K562 (cell line): ENCODE measurements around the gene EIF4G2. TPM values are rescaled to one million over a fixed set of nuclear protein-coding genes. Genes with fewer than 3 reads are reported as not detected.

Experiments
- ATAC-seq: fragments of 200-7000 bp; cut with Tn5 transposase; 3 replicates; pipeline ENCODE4 v1.9.1; 2020; ENCODE audit warnings: moderate library complexity
- BruUV-seq: library from RNA; stranded (reverse); fragments of 400-500 nt; replicated peaks from 2 replicates; lab custom pipeline; 2021; lab: Mats Ljungman, UMichigan
- CTCF ChIA-PET: fragments of 300-600 bp; formaldehyde crosslinking; extraction: SDS; loops from one replicate; lab custom pipeline; 2021; ENCODE audit warnings: low intra/inter-chr PET ratio; lab: Yijun Ruan, JAX
- POLR2A ChIA-PET: fragments of 300-600, 350-650 bp; sonication (Branson Sonifier 250); formaldehyde crosslinking; extraction: SDS; loops from one replicate; lab custom pipeline; 2021; ENCODE audit warnings: antibody characterized with exemption, inconsistent platforms; lab: Yijun Ruan, JAX
- DNase-seq, 4 experiments: peaks; one replicate each; pipeline versions ENCODE4 v3.0.0 to v3.0.0-alpha.2; 2011 to 2018; ENCODE audit warnings: low spot score in 3 of 4, mixed read lengths in 3 of 4; ENCODE audit errors: extremely low read depth in 1 of 4
- FAIRE-seq: peaks from 2 replicates; lab custom pipeline; 2011; peaks lifted over from hg19 to GRCh38; lab: Jason Lieb, UNC
- H2AFZ ChIP-seq: 2 replicates; pipeline ENCODE4 v1.6.0; 2011; ENCODE audit warnings: low read depth, low read length, control low read depth, inconsistent platforms
- H3K27ac ChIP-seq: fragments of 200-600 bp; 3 replicates; pipeline ENCODE4 v1.8.0; 2011; ENCODE audit warnings: low read depth, mild to moderate bottlenecking, control low read depth, inconsistent platforms, low read length, moderate library complexity, mixed read lengths; ENCODE audit errors: extremely low read depth
- H3K27me3 ChIP-seq, 2 experiments: fragments of 300-600 bp in 1 of 2; 2 replicates in 1 of 2; 3 replicates in 1 of 2; pipeline versions ENCODE4 v1.6.0 to v1.8.0; 2011; ENCODE audit warnings: inconsistent platforms in 2 of 2, low read length in 2 of 2, mild to moderate bottlenecking in 1 of 2, mixed read lengths in 1 of 2, moderate library complexity in 1 of 2; ENCODE audit not compliant: control insufficient read depth in 2 of 2, insufficient read depth in 2 of 2
- H3K36me3 ChIP-seq: fragments of 300-600 bp; 3 replicates; pipeline ENCODE4 v1.8.0; 2011; ENCODE audit warnings: mild to moderate bottlenecking, low read length, inconsistent platforms; ENCODE audit not compliant: control insufficient read depth, insufficient read depth
- H3K4me1 ChIP-seq, 2 experiments: fragments of 200-600 bp in 1 of 2; replicated peaks in 1 of 2; 2 replicates in 1 of 2; 3 replicates in 1 of 2; pipeline versions ENCODE4 v1.5.1 to v1.8.0; 2011; ENCODE audit warnings: inconsistent platforms in 2 of 2, low read length in 2 of 2, mild to moderate bottlenecking in 1 of 2, mixed read lengths in 1 of 2, moderate library complexity in 1 of 2; ENCODE audit not compliant: control insufficient read depth in 2 of 2, insufficient read depth in 2 of 2
- H3K4me2 ChIP-seq: 2 replicates; pipeline ENCODE4 v1.6.1; 2011; ENCODE audit warnings: low read length, control low read depth, inconsistent platforms, mixed read lengths; ENCODE audit not compliant: insufficient read depth
- H3K4me3 ChIP-seq: fragments of 200-600 bp; sonication (generic), shearing (Covaris generic); 2 replicates; pipeline ENCODE4 v1.5.1; 2016; ENCODE audit warnings: control low read depth, inconsistent platforms
- H3K79me2 ChIP-seq: fragments of 200-600 bp; 3 replicates; pipeline ENCODE4 v1.8.0; 2011; ENCODE audit warnings: low read length, inconsistent platforms; ENCODE audit not compliant: control insufficient read depth, insufficient read depth
- H3K9ac ChIP-seq, 2 experiments: 2 replicates each; pipeline versions ENCODE4 v1.6.0 to v1.6.1; 2011; ENCODE audit warnings: low read depth in 2 of 2, low read length in 2 of 2, control low read depth in 1 of 2, inconsistent platforms in 1 of 2, mild to moderate bottlenecking in 1 of 2, mixed read lengths in 1 of 2; ENCODE audit not compliant: insufficient read depth in 1 of 2
- H3K9me1 ChIP-seq: one replicate; pipeline ENCODE4 v1.6.0; 2011; ENCODE audit warnings: inconsistent platforms, mild to moderate bottlenecking, low read length, moderate library complexity; ENCODE audit not compliant: control insufficient read depth, insufficient read depth
- H3K9me3 ChIP-seq: replicated peaks from 2 replicates; pipeline ENCODE4 v1.5.1; 2011; ENCODE audit warnings: low read depth, low read length, inconsistent platforms; ENCODE audit not compliant: control insufficient read depth, insufficient read depth
- H4K20me1 ChIP-seq: replicated peaks from 2 replicates; pipeline ENCODE4 v1.6.1; 2011; ENCODE audit warnings: low read length, inconsistent platforms, mixed read lengths; ENCODE audit not compliant: control insufficient read depth, insufficient read depth
- CEBPG ChIP-seq, 3 experiments: fragments of 200-800 bp in 1 of 3; sonication (Bioruptor generic) in 1 of 3; sonication (generic) in 1 of 3; formaldehyde crosslinking in 1 of 3; IDR thresholded peaks in 2 of 3; conservative IDR thresholded peaks in 1 of 3; 2 replicates each; pipeline versions ENCODE4 v1.6.1 to v1.8.0; 2016 to 2022; ENCODE audit warnings: missing compliant biosample characterization in 2 of 3, missing genetic modification characterization in 2 of 3, mild to moderate bottlenecking in 1 of 3, missing genetic modification reagents in 1 of 3
- ZNF316 ChIP-seq: fragments of 450-650 bp; IDR thresholded peaks from 2 replicates; pipeline ENCODE4 v1.6.1; 2016
- WGBS: fragments of 100-300 bp; shearing (Covaris generic); methylation state at CpG from one replicate; pipeline ENCODE4 v1.1.6; 2016; ENCODE audit warnings: low coverage, mixed read lengths; ENCODE audit not compliant: insufficient coverage; ENCODE audit errors: missing lambda C conversion rate; 5-methylcytosine and 5-hydroxymethylcytosine counted together
- in situ Hi-C: fragments of 300-500 bp; cut with MboI; formaldehyde crosslinking; loops from 4 replicates; pipeline ENCODE4 v1.15.0; 2018; ENCODE audit warnings: inconsistent platforms, mixed read lengths
- intact Hi-C: fragments of 100-400 bp; cut with micrococcal nuclease; formaldehyde crosslinking; loops from 2 replicates; pipeline ENCODE4 v1.14.2; 2022
- polyA plus RNA-seq, 8 experiments: library from polyadenylated mRNA; depleted of rRNA in 4 of 8; stranded (reverse) in 5 of 8; unstranded in 3 of 8; fragments of >200 nt; fragmentation: Nextera tagmentation in 2 of 8; fragmentation: Illumina TruSeq in 1 of 8; extraction: Ambion mirVana in 2 of 8; extraction: Trizol in 1 of 8; gene quantifications; 2 replicates each; pipeline versions ENCODE4 v1.2.1 to v1.2.3, GENCODE V29; 2011 to 2014; ENCODE audit warnings: inconsistent platforms in 1 of 8, missing spikeins in 1 of 8
- total RNA-seq, 7 experiments: library from RNA; depleted of rRNA in 6 of 7; stranded (reverse); fragments of >200 nt in 6 of 7; fragmentation: Illumina TruSeq in 2 of 7; extraction: Trizol in 2 of 7; gene quantifications; 2 replicates each; pipeline versions ENCODE4 v1.2.1 to v1.2.3, GENCODE V29; 2011 to 2021; ENCODE audit warnings: low replicate concordance in 1 of 7
- TF ChIP-seq, protein P1 (sequence below), 2 experiments: fragments of 450-650 bp in 1 of 2; sonication (generic) in 1 of 2; formaldehyde crosslinking in 1 of 2; IDR thresholded peaks in 1 of 2; conservative IDR thresholded peaks in 1 of 2; 2 replicates each; pipeline versions ENCODE4 v1.6.1 to v1.8.1; 2016 to 2023; ENCODE audit warnings: mild to moderate bottlenecking in 2 of 2, moderate library complexity in 2 of 2, inconsistent platforms in 1 of 2, missing genetic modification reagents in 1 of 2

The EIF4G2 gene
- total and polyA plus RNA-seq, 9 of the 15 experiments (the other 6 are each of a cell fraction or from before 2014, with no cell fraction given): 206 to 790 (median 646) TPM

DNA sequence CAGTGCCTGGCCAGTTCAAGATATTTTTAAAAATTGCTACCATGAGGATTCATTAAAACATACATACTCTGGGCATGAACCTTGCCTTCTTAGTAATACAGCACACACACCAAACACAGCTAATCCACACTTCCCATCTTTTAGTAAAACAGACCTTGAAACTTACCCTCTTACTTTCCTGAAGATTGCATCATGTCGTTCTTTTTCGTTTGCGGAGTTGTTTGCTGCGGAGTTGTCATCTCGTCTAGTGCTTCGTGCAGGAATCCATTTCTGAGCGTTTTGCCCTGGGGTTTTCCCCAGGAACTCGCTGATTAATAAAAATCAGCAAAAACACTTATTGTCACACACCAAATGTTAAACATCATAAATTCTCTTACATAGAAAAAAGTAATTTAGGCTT, 3.0 kb downstream of the EIF4G2 start:
- Histone ChIP-seq H3K4me3 (no peak overlapping the region), H3K9me1 (no peaks in the 10 kb centered on the region), H4K20me1 (peaks cover 3% of the 10 kb centered on the region; the same call in 1 of the 2 replicates), H3K27ac (no peak overlapping the region; the same call in 2 of the 3 replicates), H3K4me2 (no peak overlapping the region), H3K4me1 (peaks cover 11 to 13% of the 10 kb centered on the region in 2 experiments; a peak in 4 of 5 replicates), H3K36me3 (peaks cover 70% of the 10 kb centered on the region), H2AFZ (no peak overlapping the region), H3K9ac (no peak overlapping the region), H3K79me2 (peaks cover 62% of the 10 kb centered on the region), H3K27me3 (no peaks in the 10 kb centered on the region), H3K9me3 (no peaks in the 10 kb centered on the region)
- TF ChIP-seq, protein P1, sequence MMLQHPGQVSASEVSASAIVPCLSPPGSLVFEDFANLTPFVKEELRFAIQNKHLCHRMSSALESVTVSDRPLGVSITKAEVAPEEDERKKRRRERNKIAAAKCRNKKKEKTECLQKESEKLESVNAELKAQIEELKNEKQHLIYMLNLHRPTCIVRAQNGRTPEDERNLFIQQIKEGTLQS (IDR thresholded peaks at IDR 0.05): peak; percentile 50; the same call in 1 of the 2 replicates
- TF ChIP-seq, protein P1 (CRISPR knock-in tag; conservative IDR thresholded peaks at IDR 0.05): no peak
- TF ChIP-seq ZNF316: no peak
- peak; percentile 67; the same call in 1 of the 2 replicates for TF ChIP-seq CEBPG (CRISPR knock-in tag; IDR thresholded peaks at IDR 0.05)
- TF ChIP-seq CEBPG (tag; conservative IDR thresholded peaks at IDR 0.05 in 1 of 2, IDR thresholded peaks at IDR 0.05 in 1 of 2): peak; percentile 32 to 57; a peak in 1 of 4 replicates
- ATAC-seq: no peak
- ChIA-PET CTCF (interaction anchor here (0.6 kb wide), 1 partner anchor 50 kb away, joined by 4 read pairs; no protein-coding TSS in a partner anchor), POLR2A (interaction anchor here (0.7 to 7.7 kb wide), 7 partner anchors 8 to 94 kb away, joined by 3 to 105 read pairs (median 3); no protein-coding TSS in a partner anchor)
- in situ Hi-C loops (no loop called here), intact Hi-C loops (no loop called here)
- no peak for DNase-seq
- FAIRE-seq: no peak
- 87% methylated on average over 8 of the region's 8 CpGs for WGBS
- no TSS peak for BruUV-seq
